GM10847 (cell line): ENCODE measurements around the gene KIF5C.

Experiments used
- POLR2A ChIP-seq: IDR thresholded peaks from 2 replicates; pipeline ENCODE4 v1.6.1; 2011; ENCODE audit not compliant: insufficient read length; ENCODE audit errors: extremely low read depth

The KIF5C gene

GRCh38 chr2:148877403-148877740 is 2.3 kb downstream of the KIF5C start:
- no peak for TF ChIP-seq POLR2A

GRCh38 chr2:148880636-148881035 is 5.6 kb downstream of the KIF5C start:
- TF ChIP-seq POLR2A: no peak

GRCh38 chr2:148882051-148882450 is 7.0 kb downstream of the KIF5C start:
- TF ChIP-seq POLR2A: no peak

GRCh38 chr2:148885209-148885608 is 10.2 kb downstream of the KIF5C start:
- TF ChIP-seq POLR2A: no peak

- no peak for TF ChIP-seq POLR2A
Observed at GRCh38 chr2:148885988-148886387, 11.0 kb downstream of the KIF5C start.

- no peak for TF ChIP-seq POLR2A
Observed at GRCh38 chr2:148887350-148888002, 12.4 kb downstream of the KIF5C start.

GRCh38 chr2:148888003-148888501 is 13.0 kb downstream of the KIF5C start:
- TF ChIP-seq POLR2A: no peak

GRCh38 chr2:148888986-148889385 is 14.0 kb downstream of the KIF5C start:
- no peak for TF ChIP-seq POLR2A

- TF ChIP-seq POLR2A: no peak
Observed at GRCh38 chr2:148893906-148894305, 18.9 kb downstream of the KIF5C start.

GRCh38 chr2:148896136-148896535 is 21.1 kb downstream of the KIF5C start:
- TF ChIP-seq POLR2A: no peak

GRCh38 chr2:148899638-148900318 is 24.8 kb downstream of the KIF5C start:
- TF ChIP-seq POLR2A: no peak

GRCh38 chr2:148900350-148900837 is 25.4 kb downstream of the KIF5C start:
- no peak for TF ChIP-seq POLR2A

- no peak for TF ChIP-seq POLR2A
Observed at GRCh38 chr2:148901142-148901541, 26.1 kb downstream of the KIF5C start.

GRCh38 chr2:148902798-148903197 is 27.8 kb downstream of the KIF5C start:
- TF ChIP-seq POLR2A: no peak

- no peak for TF ChIP-seq POLR2A
Observed at GRCh38 chr2:148903294-148903693, 28.3 kb downstream of the KIF5C start.

GRCh38 chr2:148903979-148904378 is 29.0 kb downstream of the KIF5C start:
- no peak for TF ChIP-seq POLR2A
